MCF 10A (cell line): ENCODE results near the gene MBOAT7. TPM values are rescaled to one million over a fixed set of nuclear protein-coding genes. Genes with fewer than 3 reads are reported as not detected.
"Not testable (repeated sequence)": the region's sequence is repeated elsewhere in the genome, so short reads cannot be mapped to it uniquely, and the experiment has no call there.

Experiments used
- BruUV-seq: library from RNA; stranded (reverse); fragments of 400-500 nt; replicated peaks from 2 replicates; lab custom pipeline; 2021; lab: Mats Ljungman, UMichigan
- CTCF ChIA-PET: fragments of 300-600 bp; sonication (Branson Sonifier 250); formaldehyde crosslinking; extraction: SDS; loops from one replicate; lab custom pipeline; 2021; ENCODE audit warnings: antibody characterized with exemption, inconsistent platforms; lab: Yijun Ruan, JAX
- POLR2A ChIA-PET: fragments of 300-600, 350-650 bp; sonication (Branson Sonifier 250); formaldehyde crosslinking; extraction: SDS; loops from one replicate; lab custom pipeline; 2020; ENCODE audit warnings: antibody characterized with exemption, inconsistent platforms; lab: Yijun Ruan, JAX
- DNase-seq: peaks from one replicate; pipeline ENCODE4 v3.0.0-alpha.2; 2018; ENCODE audit not compliant: unreplicated experiment
- H3K27ac Mint-ChIP-seq: one replicate; pipeline ENCODE4 v1.8.0; 2022; ENCODE audit warnings: mild to moderate bottlenecking, low read depth, mixed read lengths; ENCODE audit not compliant: unreplicated experiment
- H3K27me3 Mint-ChIP-seq: one replicate; pipeline ENCODE4 v1.8.0; 2022; ENCODE audit warnings: mixed read lengths; ENCODE audit not compliant: insufficient read depth, unreplicated experiment
- H3K36me3 Mint-ChIP-seq: one replicate; pipeline ENCODE4 v1.8.0; 2022; ENCODE audit warnings: mild to moderate bottlenecking, moderate library complexity, mixed read lengths; ENCODE audit not compliant: insufficient read depth, unreplicated experiment
- H3K4me1 Mint-ChIP-seq: one replicate; pipeline ENCODE4 v1.8.0; 2022; ENCODE audit warnings: mixed read lengths; ENCODE audit not compliant: insufficient read depth, unreplicated experiment
- H3K4me3 Mint-ChIP-seq: one replicate; pipeline ENCODE4 v1.8.0; 2022; ENCODE audit warnings: mild to moderate bottlenecking, moderate library complexity, mixed read lengths; ENCODE audit not compliant: unreplicated experiment
- H3K9me3 Mint-ChIP-seq: one replicate; pipeline ENCODE4 v1.8.0; 2022; ENCODE audit warnings: mixed read lengths; ENCODE audit not compliant: unreplicated experiment
- intact Hi-C: fragments of 100-400 bp; cut with micrococcal nuclease; formaldehyde crosslinking; loops from 2 replicates; pipeline ENCODE4 v1.14.1; 2022
- total RNA-seq: library from RNA; stranded (reverse); gene quantifications from 2 replicates; pipeline ENCODE4 v1.2.3, GENCODE V29; 2022
- TF ChIP-seq, protein P1 (sequence below): fragments of 200-600 bp; IDR thresholded peaks from one replicate; pipeline ENCODE4 v1.8.0; 2022; ENCODE audit warnings: antibody characterized with exemption, mild to moderate bottlenecking; ENCODE audit not compliant: unreplicated experiment

MBOAT7 gene
- total RNA-seq, 1 experiment from 2014 or later = 43.8 TPM

DNA sequence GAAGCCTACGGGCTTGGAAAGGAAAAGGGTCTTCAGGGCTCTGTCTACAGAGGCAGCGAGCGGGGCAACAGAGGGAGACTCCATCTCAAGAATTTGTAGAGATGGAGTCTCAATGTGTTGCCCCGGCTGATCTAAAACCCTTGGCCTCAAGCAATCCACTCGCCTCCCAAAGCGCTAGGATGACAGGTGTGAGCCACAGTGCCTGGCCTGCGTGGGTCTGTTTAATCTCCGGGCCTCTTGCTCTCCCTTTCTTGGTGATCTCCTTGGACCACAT, 19.3 kb upstream of the MBOAT7 start:
- peaks cover 44% of the 10 kb centered on the region for H3K4me1 Mint-ChIP-seq
- H3K36me3 Mint-ChIP-seq = peaks cover 79% of the 10 kb centered on the region
- BruUV-seq = no TSS peak
- peak overlapping the region; percentile 87 for H3K27ac Mint-ChIP-seq
- TF ChIP-seq, protein P1, sequence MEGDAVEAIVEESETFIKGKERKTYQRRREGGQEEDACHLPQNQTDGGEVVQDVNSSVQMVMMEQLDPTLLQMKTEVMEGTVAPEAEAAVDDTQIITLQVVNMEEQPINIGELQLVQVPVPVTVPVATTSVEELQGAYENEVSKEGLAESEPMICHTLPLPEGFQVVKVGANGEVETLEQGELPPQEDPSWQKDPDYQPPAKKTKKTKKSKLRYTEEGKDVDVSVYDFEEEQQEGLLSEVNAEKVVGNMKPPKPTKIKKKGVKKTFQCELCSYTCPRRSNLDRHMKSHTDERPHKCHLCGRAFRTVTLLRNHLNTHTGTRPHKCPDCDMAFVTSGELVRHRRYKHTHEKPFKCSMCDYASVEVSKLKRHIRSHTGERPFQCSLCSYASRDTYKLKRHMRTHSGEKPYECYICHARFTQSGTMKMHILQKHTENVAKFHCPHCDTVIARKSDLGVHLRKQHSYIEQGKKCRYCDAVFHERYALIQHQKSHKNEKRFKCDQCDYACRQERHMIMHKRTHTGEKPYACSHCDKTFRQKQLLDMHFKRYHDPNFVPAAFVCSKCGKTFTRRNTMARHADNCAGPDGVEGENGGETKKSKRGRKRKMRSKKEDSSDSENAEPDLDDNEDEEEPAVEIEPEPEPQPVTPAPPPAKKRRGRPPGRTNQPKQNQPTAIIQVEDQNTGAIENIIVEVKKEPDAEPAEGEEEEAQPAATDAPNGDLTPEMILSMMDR = no peak
- CTCF ChIA-PET = interaction anchor here (0.7 to 1.0 kb wide), 2 partner anchors 41 to 52 kb away, joined by 4 read pairs; no protein-coding TSS in a partner anchor
- intact Hi-C loops = no loop called here
- no peaks in the 10 kb centered on the region for H3K9me3 Mint-ChIP-seq
- H3K4me3 Mint-ChIP-seq = no peak overlapping the region
- POLR2A ChIA-PET = interaction anchor here (0.6 to 13.2 kb wide), 4 partner anchors 8 to 1517 kb away, joined by 3 to 324 read pairs (median 26); partner anchors contain the start of genes MBOAT7, RPS9 and TSEN34
- H3K27me3 Mint-ChIP-seq = no peaks in the 10 kb centered on the region
- DNase-seq = peak; percentile 57

DNA sequence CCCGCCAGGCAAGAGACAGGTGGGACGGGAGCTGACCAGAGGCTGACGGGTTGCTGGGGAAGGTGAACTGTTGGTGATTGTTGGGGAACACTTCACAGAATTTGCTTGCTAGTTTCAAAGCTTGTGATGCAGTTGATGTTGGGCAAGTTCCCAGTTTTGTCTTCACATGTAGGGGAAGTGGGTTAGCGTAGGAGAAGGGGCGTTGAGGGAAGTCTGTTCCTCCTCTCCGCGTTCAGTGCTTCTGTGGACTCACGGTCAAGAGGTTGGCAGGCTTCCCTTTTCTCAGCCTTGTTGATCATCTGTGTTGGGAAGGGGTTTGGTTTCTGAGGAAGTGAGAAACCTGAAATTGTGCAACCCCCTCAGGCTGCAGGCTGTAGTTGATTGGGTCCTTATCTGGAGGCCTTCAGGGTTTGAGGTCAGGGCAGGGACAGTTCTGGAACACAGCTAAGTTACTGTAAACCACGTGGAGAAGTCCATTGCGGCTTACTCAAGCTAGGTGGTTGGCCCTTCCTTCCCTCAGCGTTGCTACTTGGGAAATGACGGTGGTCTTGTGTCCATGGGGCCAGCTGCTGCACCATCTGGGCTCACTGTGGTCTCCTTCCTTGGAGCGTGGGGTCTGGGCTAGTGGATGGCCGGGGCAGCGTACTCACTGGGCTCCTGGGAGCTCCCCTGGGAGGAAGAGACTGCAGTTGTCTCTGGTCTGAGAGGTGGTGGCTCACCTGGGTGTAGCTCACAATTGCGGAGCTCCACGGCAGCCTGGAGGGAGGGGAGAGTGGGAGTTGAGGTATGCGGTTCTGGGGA, 18.8 kb upstream of the MBOAT7 start:
- BruUV-seq = no TSS peak
- TF ChIP-seq, protein P1 = no peak
- CTCF ChIA-PET = interaction anchor here (0.6 to 1.0 kb wide), 3 partner anchors 16 to 51 kb away, joined by 3 to 4 read pairs (median 4); no protein-coding TSS in a partner anchor
- Mint-ChIP-seq H3K27ac (peak overlapping the region; percentile 87), H3K9me3 (no peaks in the 10 kb centered on the region), H3K4me3 (no peak overlapping the region), H3K36me3 (peaks cover 84% of the 10 kb centered on the region), H3K27me3 (no peaks in the 10 kb centered on the region), H3K4me1 (peaks cover 44% of the 10 kb centered on the region)
- intact Hi-C loops = no loop called here
- DNase-seq = peak; percentile 99
- POLR2A ChIA-PET = interaction anchor here (0.6 to 13.2 kb wide), 5 partner anchors 8 to 1516 kb away, joined by 3 to 324 read pairs (median 6); partner anchors contain the start of genes MBOAT7, PRPF31, RPS9 and TFPT

DNA sequence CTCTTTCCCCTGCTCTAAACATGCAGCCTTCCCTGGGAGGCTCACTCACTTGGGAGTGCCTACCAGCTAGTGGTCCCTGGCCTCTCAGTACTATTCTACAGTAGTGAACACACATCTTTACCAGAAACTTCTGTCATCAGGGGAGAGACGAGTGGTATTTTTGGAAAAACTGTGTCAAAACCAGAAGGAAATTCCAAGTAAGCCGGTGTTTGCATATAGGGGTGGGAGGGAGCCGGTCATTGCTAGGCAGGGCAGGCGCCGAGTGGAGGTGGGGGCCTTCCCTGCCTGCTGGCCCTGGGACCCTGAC, 18.2 kb upstream of the MBOAT7 start:
- no peak overlapping the region for H3K4me3 Mint-ChIP-seq
- no TSS peak for BruUV-seq
- intact Hi-C loops = no loop called here
- peaks cover 44% of the 10 kb centered on the region for H3K4me1 Mint-ChIP-seq
- CTCF ChIA-PET = interaction anchor here (0.6 to 1.4 kb wide), 2 partner anchors 15 to 25 kb away, joined by 3 to 7 read pairs; no protein-coding TSS in a partner anchor
- no peaks in the 10 kb centered on the region for H3K27me3 Mint-ChIP-seq
- no peak for DNase-seq
- H3K36me3 Mint-ChIP-seq = peaks cover 90% of the 10 kb centered on the region
- TF ChIP-seq, protein P1 = no peak
- H3K27ac Mint-ChIP-seq = peak overlapping the region; percentile 87
- POLR2A ChIA-PET = interaction anchor here (0.7 to 13.2 kb wide), 3 partner anchors 11 to 92 kb away, joined by 3 to 324 read pairs (median 6); partner anchors contain the start of genes MBOAT7, PRPF31, TFPT and TSEN34
- H3K9me3 Mint-ChIP-seq = no peaks in the 10 kb centered on the region

DNA sequence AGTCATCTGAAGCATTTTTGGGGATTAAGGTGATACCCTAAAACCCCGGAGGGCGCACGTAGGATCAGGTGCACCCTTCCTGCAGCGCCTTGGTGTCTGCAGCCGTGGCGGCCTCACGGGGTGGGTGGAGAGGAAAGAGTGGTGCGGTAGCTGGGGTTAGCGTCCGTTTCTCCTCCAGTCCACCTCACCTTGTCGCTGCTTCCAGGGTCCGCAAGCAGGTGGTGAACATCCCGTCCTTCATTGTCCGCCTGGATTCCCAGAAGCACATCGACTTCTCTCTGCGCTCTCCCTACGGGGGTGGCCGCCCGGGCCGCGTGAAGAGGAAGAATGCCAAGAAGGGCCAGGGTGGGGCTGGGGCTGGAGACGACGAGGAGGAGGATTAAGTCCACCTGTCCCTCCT, 17.8 kb upstream of the MBOAT7 start:
- DNase-seq, H3K9me3 Mint-ChIP-seq, H3K27me3 Mint-ChIP-seq, H3K4me3 Mint-ChIP-seq, BruUV-seq, intact Hi-C loops: not testable (repeated sequence)
- ChIA-PET POLR2A (interaction anchor here (13.2 kb wide), 1 partner anchor 16 kb away, joined by 324 read pairs; the partner anchor contains the start of genes MBOAT7 and TSEN34), CTCF (interaction anchor here (1.4 kb wide), 1 partner anchor 25 kb away, joined by 7 read pairs; no protein-coding TSS in a partner anchor)
- Mint-ChIP-seq H3K4me1 (peaks cover 44% of the 10 kb centered on the region), H3K36me3 (peaks cover 93% of the 10 kb centered on the region), H3K27ac (peak overlapping the region; percentile 87)
